A549 (cell line): Measurements from ENCODE around the gene NBPF9. TPM values are rescaled to one million over a fixed set of nuclear protein-coding genes. Genes with fewer than 3 reads are reported as not detected.
A peak's percentile ranks its signal among the peaks of the same experiment; 100 is the strongest.
"Not testable (repeated sequence)": the region's sequence is repeated elsewhere in the genome, so short reads cannot be mapped to it uniquely, and the experiment has no call there.

Experiments
- ATAC-seq, 2 experiments: fragments of 200-7000 bp in 1 of 2; fragments of >200 bp in 1 of 2; cut with Nextera tagmentation in 1 of 2; cut with Tn5 transposase in 1 of 2; 3 replicates each; pipeline versions ENCODE4 v1.8.0 to v1.9.1; 2018 to 2020; ENCODE audit warnings: mild to moderate bottlenecking in 1 of 2, moderate library complexity in 1 of 2
- CTCF ChIA-PET: fragments of 300-600 bp; sonication (Branson Sonifier 250); formaldehyde crosslinking; extraction: SDS; loops from one replicate; lab custom pipeline; 2021; ENCODE audit warnings: antibody characterized with exemption, inconsistent platforms; lab: Yijun Ruan, JAX
- POLR2A ChIA-PET: fragments of 350-600 bp; formaldehyde crosslinking; extraction: SDS; loops from one replicate; lab custom pipeline; 2021; ENCODE audit warnings: antibody characterized with exemption, inconsistent platforms; lab: Yijun Ruan, JAX
- DNase-seq, 2 experiments: peaks; one replicate each; pipeline versions ENCODE4 v3.0.0 to v3.0.0-alpha.2; 2011 to 2016; ENCODE audit warnings: low read depth in 1 of 2, low spot score in 1 of 2
- FAIRE-seq: peaks from 2 replicates; lab custom pipeline; 2011; peaks lifted over from hg19 to GRCh38; lab: Jason Lieb, UNC
- H3K27ac ChIP-seq, 2 experiments: fragments of >200 bp; sonication (Bioruptor Twin); formaldehyde crosslinking; 3 replicates each; pipeline ENCODE4 v1.5.1; 2016 to 2017
- H3K4me1 ChIP-seq: fragments of >200 bp; sonication (Bioruptor Twin); formaldehyde crosslinking; 3 replicates; pipeline ENCODE4 v1.6.1; 2016
- H3K4me2 ChIP-seq: fragments of >200 bp; sonication (Bioruptor Twin); formaldehyde crosslinking; 3 replicates; pipeline ENCODE4 v1.6.1; 2016
- H3K4me3 ChIP-seq: fragments of >200 bp; sonication (Bioruptor Twin); formaldehyde crosslinking; 3 replicates; pipeline ENCODE4 v1.5.1; 2016
- H3K9me3 ChIP-seq: fragments of >200 bp; sonication (Bioruptor Twin); formaldehyde crosslinking; 3 replicates; pipeline ENCODE4 v1.6.1; 2016
- WGBS: methylation state at CpG from one replicate; pipeline ENCODE4 v1.1.6; 2017; ENCODE audit errors: missing lambda C conversion rate; 5-methylcytosine and 5-hydroxymethylcytosine counted together
- polyA plus RNA-seq, 4 experiments: library from polyadenylated mRNA; depleted of rRNA in 3 of 4; stranded (reverse); fragments of >200 nt; fragmentation: RNase III in 1 of 4; extraction: RNeasy Plus Mini Kit Qiagen cat#74134 plus additional on column Dnase treatment in 1 of 4; gene quantifications; 2 replicates in 3 of 4; 3 replicates in 1 of 4; pipeline ENCODE4 v1.2.3, GENCODE V29; 2011 to 2017

Gene NBPF9
- polyA plus RNA-seq, 2 of the 4 experiments (the other 2 are of a cell fraction), result 18.0 to 28.0 TPM

- peak; percentile 80 to 87 for ATAC-seq
- POLR2A ChIA-PET, DNase-seq, CTCF ChIA-PET, FAIRE-seq, H3K9me3 ChIP-seq, H3K4me1 ChIP-seq: not testable (repeated sequence)
- Histone ChIP-seq H3K4me3 (peak overlapping the region; percentile 42; the same call in 2 of the 3 replicates), H3K4me2 (peak overlapping the region; percentile 48; the same call in 2 of the 3 replicates), H3K27ac (peak overlapping the region in 1 of 2 experiments; percentile 54; a peak in 1 of 6 replicates)
- WGBS, result 0% methylated on average over 7 of the region's 16 CpGs
These were observed 777 bp downstream of the NBPF9 start for GRCh38 chr1:149102574-149102973.

- CTCF ChIA-PET, POLR2A ChIA-PET, ATAC-seq, H3K4me2 ChIP-seq, H3K9me3 ChIP-seq, H3K4me3 ChIP-seq, FAIRE-seq, H3K4me1 ChIP-seq, DNase-seq, H3K27ac ChIP-seq: not testable (repeated sequence)
- 77% methylated on average over 5 of the region's 8 CpGs for WGBS
These were observed 5.1 kb downstream of the NBPF9 start for GRCh38 chr1:149098276-149098675.

- H3K4me2 ChIP-seq, POLR2A ChIA-PET, H3K27ac ChIP-seq, ATAC-seq, H3K4me1 ChIP-seq, H3K4me3 ChIP-seq, CTCF ChIA-PET, H3K9me3 ChIP-seq, DNase-seq, FAIRE-seq: not testable (repeated sequence)
- 90% methylated on average over 6 of the region's 6 CpGs for WGBS
These were observed 10.2 kb downstream of the NBPF9 start for GRCh38 chr1:149093155-149093554.

- WGBS, result 52% methylated on average over 6 of the region's 9 CpGs
- H3K4me3 ChIP-seq, H3K27ac ChIP-seq, POLR2A ChIA-PET, H3K4me1 ChIP-seq, ATAC-seq, FAIRE-seq, DNase-seq, H3K9me3 ChIP-seq, H3K4me2 ChIP-seq, CTCF ChIA-PET: not testable (repeated sequence)
These were observed 27.7 kb downstream of the NBPF9 start for GRCh38 chr1:149075505-149076127.

- 88% methylated on average over 3 of the region's 3 CpGs for WGBS
- ATAC-seq, DNase-seq, H3K4me1 ChIP-seq, H3K4me3 ChIP-seq, H3K9me3 ChIP-seq, POLR2A ChIA-PET, H3K27ac ChIP-seq, CTCF ChIA-PET, H3K4me2 ChIP-seq, FAIRE-seq: not testable (repeated sequence)
These were observed 38.7 kb downstream of the NBPF9 start for GRCh38 chr1:149064611-149065010.

GRCh38 chr1:149043056-149043455 lies 60.3 kb downstream of the NBPF9 start:
- CTCF ChIA-PET, result not testable (repeated sequence)

GRCh38 chr1:149033916-149034315 lies 69.4 kb downstream of the NBPF9 start:
- H3K9me3 ChIP-seq, DNase-seq, H3K4me1 ChIP-seq, H3K4me2 ChIP-seq, H3K27ac ChIP-seq, CTCF ChIA-PET, ATAC-seq, FAIRE-seq, H3K4me3 ChIP-seq, POLR2A ChIA-PET: not testable (repeated sequence)
- WGBS, result no CpG with 5 or more reads among the region's 3 CpGs

More at GRCh38 chr1:149043056-149043455, 60.3 kb downstream of the NBPF9 start:
- ATAC-seq, DNase-seq, H3K4me3 ChIP-seq, POLR2A ChIA-PET, H3K9me3 ChIP-seq, H3K4me1 ChIP-seq, FAIRE-seq, H3K4me2 ChIP-seq, H3K27ac ChIP-seq: not testable (repeated sequence)
- WGBS, result no CpG with 5 or more reads among the region's 4 CpGs

- POLR2A ChIA-PET, H3K9me3 ChIP-seq, H3K4me3 ChIP-seq, H3K4me1 ChIP-seq, FAIRE-seq, H3K4me2 ChIP-seq, H3K27ac ChIP-seq, ATAC-seq, CTCF ChIA-PET, DNase-seq: not testable (repeated sequence)
- 0% methylated on average over 1 of the region's 3 CpGs for WGBS
These were observed 79.0 kb downstream of the NBPF9 start for GRCh38 chr1:149024327-149024726.

GRCh38 chr1:149018577-149018976 lies 84.8 kb downstream of the NBPF9 start:
- WGBS, result 15% methylated on average over 2 of the region's 3 CpGs
- FAIRE-seq, H3K27ac ChIP-seq, POLR2A ChIA-PET, H3K4me1 ChIP-seq, H3K9me3 ChIP-seq, H3K4me3 ChIP-seq, DNase-seq, ATAC-seq, CTCF ChIA-PET, H3K4me2 ChIP-seq: not testable (repeated sequence)

- ATAC-seq, H3K9me3 ChIP-seq, FAIRE-seq, CTCF ChIA-PET, H3K27ac ChIP-seq, H3K4me3 ChIP-seq, POLR2A ChIA-PET, DNase-seq, H3K4me1 ChIP-seq, H3K4me2 ChIP-seq: not testable (repeated sequence)
- 79% methylated on average over 2 of the region's 2 CpGs for WGBS
These were observed 86.7 kb downstream of the NBPF9 start for GRCh38 chr1:149016626-149017025.

GRCh38 chr1:149015522-149015921 lies 87.8 kb downstream of the NBPF9 start:
- CTCF ChIA-PET, ATAC-seq, FAIRE-seq, DNase-seq, POLR2A ChIA-PET, H3K27ac ChIP-seq, H3K9me3 ChIP-seq, H3K4me3 ChIP-seq, H3K4me2 ChIP-seq, H3K4me1 ChIP-seq: not testable (repeated sequence)
- 42% methylated on average over 3 of the region's 3 CpGs for WGBS
